ENCODE results near the gene ABLIM3.

DNA sequence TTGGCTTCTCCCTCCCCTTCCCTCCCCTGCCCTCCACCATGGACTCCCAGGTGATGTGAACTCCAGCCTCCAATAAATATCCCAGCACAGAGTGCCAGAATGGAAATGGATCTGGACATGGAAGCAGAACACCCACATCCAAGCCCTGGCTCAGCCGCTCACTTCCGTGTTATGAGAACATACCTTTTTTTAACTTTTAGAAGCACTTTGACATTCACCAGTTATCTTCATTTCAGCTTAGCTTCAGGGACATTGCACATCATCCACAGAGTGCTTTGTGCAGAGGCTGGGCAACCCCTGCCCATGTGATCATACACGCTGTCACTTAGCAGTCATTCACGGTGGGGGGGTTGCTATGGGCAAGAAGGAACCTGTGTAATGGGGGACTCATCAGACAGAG, 139.5 kb downstream of the ABLIM3 start:
- TF ChIP-seq, protein P1, sequence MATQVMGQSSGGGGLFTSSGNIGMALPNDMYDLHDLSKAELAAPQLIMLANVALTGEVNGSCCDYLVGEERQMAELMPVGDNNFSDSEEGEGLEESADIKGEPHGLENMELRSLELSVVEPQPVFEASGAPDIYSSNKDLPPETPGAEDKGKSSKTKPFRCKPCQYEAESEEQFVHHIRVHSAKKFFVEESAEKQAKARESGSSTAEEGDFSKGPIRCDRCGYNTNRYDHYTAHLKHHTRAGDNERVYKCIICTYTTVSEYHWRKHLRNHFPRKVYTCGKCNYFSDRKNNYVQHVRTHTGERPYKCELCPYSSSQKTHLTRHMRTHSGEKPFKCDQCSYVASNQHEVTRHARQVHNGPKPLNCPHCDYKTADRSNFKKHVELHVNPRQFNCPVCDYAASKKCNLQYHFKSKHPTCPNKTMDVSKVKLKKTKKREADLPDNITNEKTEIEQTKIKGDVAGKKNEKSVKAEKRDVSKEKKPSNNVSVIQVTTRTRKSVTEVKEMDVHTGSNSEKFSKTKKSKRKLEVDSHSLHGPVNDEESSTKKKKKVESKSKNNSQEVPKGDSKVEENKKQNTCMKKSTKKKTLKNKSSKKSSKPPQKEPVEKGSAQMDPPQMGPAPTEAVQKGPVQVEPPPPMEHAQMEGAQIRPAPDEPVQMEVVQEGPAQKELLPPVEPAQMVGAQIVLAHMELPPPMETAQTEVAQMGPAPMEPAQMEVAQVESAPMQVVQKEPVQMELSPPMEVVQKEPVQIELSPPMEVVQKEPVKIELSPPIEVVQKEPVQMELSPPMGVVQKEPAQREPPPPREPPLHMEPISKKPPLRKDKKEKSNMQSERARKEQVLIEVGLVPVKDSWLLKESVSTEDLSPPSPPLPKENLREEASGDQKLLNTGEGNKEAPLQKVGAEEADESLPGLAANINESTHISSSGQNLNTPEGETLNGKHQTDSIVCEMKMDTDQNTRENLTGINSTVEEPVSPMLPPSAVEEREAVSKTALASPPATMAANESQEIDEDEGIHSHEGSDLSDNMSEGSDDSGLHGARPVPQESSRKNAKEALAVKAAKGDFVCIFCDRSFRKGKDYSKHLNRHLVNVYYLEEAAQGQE (IDR thresholded peaks at IDR 0.05; ENCODE audit: insufficient replicate concordance, low read depth), result no peak
- TF ChIP-seq GABPA (IDR thresholded peaks at IDR 0.05; ENCODE audit: low read depth) (no peak), POLR2AphosphoS5 (IDR thresholded peaks at IDR 0.05; ENCODE audit: low read depth) (no peak), SPI1 (IDR thresholded peaks at IDR 0.05; ENCODE audit: borderline replicate concordance, low read depth) (no peak)
- TF ChIP-seq, protein P2, sequence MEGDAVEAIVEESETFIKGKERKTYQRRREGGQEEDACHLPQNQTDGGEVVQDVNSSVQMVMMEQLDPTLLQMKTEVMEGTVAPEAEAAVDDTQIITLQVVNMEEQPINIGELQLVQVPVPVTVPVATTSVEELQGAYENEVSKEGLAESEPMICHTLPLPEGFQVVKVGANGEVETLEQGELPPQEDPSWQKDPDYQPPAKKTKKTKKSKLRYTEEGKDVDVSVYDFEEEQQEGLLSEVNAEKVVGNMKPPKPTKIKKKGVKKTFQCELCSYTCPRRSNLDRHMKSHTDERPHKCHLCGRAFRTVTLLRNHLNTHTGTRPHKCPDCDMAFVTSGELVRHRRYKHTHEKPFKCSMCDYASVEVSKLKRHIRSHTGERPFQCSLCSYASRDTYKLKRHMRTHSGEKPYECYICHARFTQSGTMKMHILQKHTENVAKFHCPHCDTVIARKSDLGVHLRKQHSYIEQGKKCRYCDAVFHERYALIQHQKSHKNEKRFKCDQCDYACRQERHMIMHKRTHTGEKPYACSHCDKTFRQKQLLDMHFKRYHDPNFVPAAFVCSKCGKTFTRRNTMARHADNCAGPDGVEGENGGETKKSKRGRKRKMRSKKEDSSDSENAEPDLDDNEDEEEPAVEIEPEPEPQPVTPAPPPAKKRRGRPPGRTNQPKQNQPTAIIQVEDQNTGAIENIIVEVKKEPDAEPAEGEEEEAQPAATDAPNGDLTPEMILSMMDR (IDR thresholded peaks at IDR 0.05; ENCODE audit: insufficient read depth, low read length), result no peak
